GM12875 (cell line): ENCODE results near the gene SCNN1B.

Experiments
- H3K4me3 ChIP-seq: one replicate; pipeline ENCODE4 v1.5.1; 2011; ENCODE audit warnings: low read depth, low read length, control low read depth
- CTCF ChIP-seq: IDR thresholded peaks from 2 replicates; pipeline ENCODE4 v1.5.1; 2011; ENCODE audit warnings: low read depth, mild to moderate bottlenecking, control low read depth, inconsistent platforms, low read length, moderate library complexity, borderline replicate concordance; ENCODE audit not compliant: insufficient read depth

The SCNN1B gene

DNA sequence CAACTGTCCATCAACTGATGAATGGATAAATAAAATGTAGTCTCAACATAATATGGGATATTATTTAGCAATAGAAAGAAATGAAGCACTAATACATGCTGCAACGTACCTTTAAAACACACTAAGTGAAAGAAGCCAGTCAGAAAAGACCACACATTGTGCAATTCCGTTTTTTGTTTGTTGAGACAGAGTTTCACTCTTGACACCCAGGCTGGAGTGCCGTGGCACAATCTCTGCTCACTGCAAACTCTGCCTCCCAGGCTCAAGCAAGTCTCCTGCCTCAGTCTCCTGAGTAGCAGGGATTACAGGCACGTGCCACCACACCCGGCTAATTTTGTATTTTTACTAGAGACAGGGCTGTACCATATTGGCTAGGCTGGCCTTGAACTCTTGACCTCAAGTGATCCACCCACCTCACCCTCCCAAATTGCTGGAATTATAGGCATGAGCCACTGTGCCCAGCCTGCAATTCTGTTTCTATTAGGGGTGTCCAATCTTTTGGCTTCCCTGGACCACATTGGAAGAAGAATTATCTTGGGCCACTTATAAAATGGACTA lies 40.1 kb downstream of the SCNN1B start:
- no peak for TF ChIP-seq CTCF
- H3K4me3 ChIP-seq: no peak overlapping the region

DNA sequence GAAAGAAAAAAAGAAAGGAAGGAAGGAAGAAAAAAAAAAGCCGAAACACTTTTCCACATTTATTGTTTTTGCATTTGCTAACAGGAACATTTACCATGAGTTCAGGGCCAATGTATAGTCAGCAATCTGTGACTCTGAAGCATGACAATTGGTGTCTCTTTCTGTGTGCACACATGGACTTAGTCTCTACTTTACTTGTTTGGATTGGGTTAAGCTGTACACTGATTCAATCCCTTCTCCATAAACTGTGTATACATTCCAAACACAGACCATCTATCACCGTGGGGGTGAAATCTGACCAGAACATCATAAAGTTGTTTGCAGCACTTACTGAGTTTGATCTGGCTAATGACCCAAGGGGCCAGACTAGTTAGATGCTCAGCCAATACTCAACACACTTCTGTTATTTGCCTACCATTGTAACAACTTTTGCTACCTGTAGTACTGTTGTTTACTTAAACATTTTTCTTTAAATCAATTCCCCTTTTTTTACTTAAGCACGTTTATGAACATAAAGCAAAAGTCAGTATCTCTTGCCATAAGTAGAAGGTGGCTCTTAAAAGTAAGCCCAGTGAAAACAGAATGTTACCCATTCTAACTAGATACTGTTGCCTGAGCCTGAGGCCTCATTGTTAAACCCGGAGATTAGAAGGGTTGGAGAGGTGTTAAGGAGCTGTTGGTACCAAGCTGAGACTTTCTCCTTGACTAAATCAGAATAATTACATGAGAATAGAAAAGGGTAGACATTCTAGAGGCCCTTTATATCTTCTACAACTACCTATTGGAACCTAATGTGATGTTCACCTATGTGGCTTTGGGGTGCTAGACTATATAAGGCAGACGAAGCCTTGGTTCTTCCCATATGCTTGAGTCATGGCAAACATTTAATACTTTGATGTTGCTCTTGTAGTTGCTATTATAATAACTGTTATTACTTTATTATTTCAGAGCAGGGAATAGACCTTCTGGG lies 41.8 kb downstream of the SCNN1B start:
- no peak overlapping the region for H3K4me3 ChIP-seq
- no peak for TF ChIP-seq CTCF

GRCh38 chr16:23345237-23345636 lies 43.1 kb downstream of the SCNN1B start:
- TF ChIP-seq CTCF: no peak
- H3K4me3 ChIP-seq: no peak overlapping the region

- peak; percentile 26; the same call in 1 of the 2 replicates for TF ChIP-seq CTCF
- no peak overlapping the region for H3K4me3 ChIP-seq
Observed at GRCh38 chr16:23348579-23349469, 46.7 kb downstream of the SCNN1B start.

DNA sequence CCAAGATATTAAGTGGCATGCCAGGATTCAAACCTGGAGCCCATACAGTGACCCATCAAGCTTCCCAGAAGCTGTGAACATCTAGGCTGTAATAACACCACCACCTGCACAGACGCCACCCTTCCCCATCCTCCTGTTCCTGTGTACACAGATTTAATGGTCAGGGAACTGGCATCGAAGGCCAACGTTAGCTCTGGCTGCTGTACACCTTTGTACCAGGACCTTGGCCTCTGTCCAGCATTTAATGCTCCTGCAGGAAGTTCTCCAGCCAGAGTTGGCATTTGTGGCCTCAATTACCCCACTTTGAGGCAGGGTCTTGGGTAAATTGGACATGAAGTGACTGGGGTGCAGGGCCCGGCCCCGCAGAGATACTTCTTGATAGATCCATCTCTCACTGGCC lies 49.3 kb downstream of the SCNN1B start:
- H3K4me3 ChIP-seq: no peak overlapping the region
- no peak for TF ChIP-seq CTCF

DNA sequence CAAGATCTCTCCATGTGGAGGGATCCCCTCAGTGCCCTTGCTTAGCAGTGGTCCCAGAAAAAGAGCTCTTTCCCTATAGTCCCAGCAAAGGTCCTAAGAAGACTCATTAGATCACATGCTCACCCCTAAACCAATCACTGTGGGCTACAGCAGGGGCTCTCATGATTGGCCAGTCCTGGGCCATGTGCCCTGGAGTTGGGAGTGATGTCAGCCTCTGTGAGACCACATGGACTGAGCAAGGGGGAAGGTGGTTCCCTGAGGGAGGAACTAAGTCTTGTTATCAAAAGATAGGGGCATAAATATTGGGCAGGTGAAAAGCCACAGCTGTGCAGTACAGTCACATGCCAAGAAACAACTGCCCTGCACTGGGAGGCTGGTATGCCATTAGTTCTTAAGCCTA lies 51.3 kb downstream of the SCNN1B start:
- H3K4me3 ChIP-seq: no peak overlapping the region
- no peak for TF ChIP-seq CTCF
